Cerebellar cortex (tissue), 1 donor: ENCODE results near the gene CFHR5.
"Not testable (repeated sequence)": the region's sequence is repeated elsewhere in the genome, so short reads cannot be mapped to it uniquely, and the experiment has no call there.

Experiments
- DNase-seq: peaks from one replicate; pipeline ENCODE4 v3.0.0-alpha.2; 2015; ENCODE audit warnings: low spot score

CFHR5 gene

DNA sequence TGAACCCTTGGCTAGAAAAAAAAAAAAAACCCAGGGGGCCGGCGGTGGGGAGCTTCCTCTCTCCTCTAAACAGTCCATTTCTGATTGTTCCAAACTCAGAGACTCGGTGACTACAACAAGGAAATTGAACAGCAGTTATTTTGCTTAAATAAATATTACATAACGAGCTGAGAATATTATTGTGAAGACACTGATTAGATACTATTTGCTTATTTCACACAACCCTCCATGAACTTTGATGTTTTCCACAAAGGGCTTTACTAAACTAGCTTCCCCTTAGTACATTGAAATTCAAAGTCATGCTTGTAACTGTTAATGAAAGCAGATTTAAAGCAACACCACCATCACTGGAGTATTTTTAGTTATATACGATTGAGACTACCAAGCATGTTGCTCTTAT is at the start of gene CFHR5:
CFHR5 (plus strand) TSS at position 279 of the 400 bp plus-strand sequence; CDS start at position 388, 109 bp downstream.
- no peak for DNase-seq

DNA sequence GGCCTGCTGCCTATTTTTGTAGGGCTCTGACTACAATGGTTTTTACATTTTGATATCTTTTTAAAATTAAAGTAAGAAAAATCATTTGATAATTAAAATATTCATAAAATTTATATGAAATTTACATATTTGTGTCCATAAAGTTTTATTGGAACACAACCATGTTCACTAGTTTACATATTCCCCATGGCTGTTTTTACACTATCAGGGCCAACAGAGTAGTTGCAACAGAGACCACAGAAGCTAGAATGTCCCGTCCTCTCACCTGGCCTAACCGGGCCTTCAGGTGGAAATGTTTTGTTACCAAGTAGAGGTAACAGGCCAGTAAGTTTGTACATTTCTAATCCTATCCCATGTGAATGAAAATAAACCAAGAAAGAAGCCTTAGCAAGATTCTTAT is 44.5 kb upstream of the CFHR5 start:
- DNase-seq, result not testable (repeated sequence)

DNA sequence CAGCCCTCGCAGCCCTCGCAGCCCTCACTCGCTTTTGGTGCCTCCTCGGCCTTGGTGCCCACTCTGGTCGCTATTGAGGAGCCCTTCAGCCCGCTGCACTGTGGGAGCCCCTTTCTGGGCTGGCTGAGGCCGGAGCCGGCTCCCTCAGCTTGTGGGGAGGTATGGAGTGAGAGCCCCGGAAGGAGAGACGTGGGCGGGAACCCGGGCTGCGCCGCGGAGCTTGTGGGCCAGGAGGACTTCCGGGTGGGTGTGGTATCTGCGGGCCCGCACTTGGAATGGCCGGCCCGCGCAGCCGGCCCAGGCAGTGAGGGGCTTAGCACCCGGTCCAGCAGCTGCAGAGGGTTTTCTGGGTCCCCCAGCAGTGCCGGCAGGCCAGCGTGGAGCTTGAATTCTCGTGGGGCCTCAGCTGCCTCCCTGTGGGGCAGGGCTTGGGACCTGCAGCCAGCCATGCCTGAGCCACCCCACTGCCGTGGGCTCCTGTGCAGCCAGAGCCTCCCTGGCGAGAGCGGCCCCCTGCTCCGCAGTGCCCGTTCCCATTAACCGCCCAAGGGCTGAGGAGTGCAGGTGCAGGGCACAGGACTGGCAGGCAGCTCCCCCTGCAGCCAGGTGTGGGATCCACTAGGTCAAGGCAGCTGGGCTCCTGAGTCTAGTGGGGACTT is 43.7 kb upstream of the CFHR5 start:
- DNase-seq, result no peak

DNA sequence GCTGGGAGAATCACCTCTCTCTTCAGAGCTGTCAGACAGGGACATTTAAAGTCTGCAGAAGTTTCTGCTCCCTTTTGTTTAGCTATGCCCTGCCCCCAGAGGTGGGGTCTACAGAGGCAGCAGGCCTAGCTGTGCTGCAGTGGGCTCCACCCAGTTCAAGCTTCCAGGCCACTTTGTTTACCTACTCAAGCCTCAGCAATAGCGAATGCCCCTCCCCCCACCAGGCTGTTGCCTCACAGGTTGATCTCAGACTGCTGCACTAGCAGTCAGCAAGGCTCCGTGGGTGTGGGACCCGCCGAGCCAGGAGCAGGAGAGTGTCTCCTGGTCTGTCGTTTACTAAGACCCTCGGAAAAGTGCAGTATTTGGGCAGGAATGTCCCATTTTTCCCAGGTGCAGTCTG is 35.9 kb upstream of the CFHR5 start:
- not testable (repeated sequence) for DNase-seq

DNA sequence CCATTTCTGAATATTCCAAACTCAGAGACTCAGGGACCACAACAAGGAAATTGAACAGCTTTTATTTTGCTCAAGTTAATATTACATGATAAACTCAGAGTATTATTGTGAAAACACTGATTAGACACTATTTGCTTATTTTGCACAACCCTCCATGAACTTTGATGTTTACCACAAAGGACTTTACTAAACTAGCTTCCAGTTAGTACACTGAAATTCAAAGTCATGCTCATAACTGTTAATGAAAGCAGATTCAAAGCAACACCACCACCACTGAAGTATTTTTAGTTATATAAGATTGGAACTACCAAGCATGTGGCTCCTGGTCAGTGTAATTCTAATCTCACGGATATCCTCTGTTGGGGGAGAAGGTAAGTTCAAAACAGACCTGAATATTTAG is 33.8 kb upstream of the CFHR5 start, which contains the start of gene CFHR2:
CFHR2 (plus strand) TSS at position 171 of the 400 bp plus-strand sequence; CDS start at position 314, 143 bp downstream.
- DNase-seq, result not testable (repeated sequence)

DNA sequence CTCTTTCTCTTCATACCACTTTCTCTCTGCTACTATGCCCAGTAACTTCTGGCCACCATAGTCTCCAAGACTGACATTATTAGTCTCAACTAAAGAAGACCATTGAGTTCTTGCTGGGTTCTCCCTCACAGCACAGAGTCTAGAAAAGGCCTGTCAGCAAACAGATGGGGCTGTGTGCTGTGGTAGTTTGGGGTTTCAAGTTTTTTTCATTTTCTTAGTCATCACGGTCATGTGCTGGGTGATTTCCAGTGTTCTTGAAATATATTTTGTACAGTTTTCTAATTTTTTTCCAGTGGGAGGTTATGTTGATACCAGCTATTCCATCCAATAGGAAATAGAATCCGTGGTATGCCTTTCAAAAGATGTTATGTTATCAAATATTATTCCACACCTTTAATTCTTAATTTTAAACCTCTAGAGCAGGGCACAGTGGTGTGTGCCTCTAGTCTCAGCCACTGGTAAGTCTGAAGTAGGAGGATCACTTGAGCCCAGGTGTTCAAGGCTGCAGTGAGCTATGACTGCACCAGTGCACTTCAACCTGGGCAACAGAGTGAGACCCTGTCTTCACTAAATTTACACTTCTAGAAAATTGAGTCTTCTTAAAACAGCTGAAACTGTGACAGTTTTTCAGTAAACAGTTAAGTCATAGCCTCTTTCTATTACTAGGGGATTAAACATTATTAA is 25.5 kb upstream of the CFHR5 start:
- no peak for DNase-seq

DNA sequence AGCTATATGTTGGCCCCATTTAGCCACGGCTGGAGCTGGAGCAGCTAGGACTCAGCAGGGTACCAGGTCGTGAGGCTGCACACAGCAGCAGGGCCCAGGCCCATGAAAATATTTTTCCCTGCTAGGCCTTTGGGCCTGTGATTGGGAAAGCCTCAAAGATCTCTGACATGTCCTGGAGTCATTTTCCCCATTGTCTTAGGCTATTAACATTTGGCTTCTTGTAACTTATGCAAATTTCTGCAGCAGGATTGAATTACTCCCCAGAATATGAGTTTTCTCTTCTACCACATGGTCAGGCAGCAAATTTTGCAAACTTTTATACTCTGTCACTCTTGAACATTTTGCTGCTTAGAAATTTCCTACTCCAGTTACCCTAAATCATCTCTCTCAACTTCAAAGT is 22.6 kb upstream of the CFHR5 start:
- DNase-seq, result no peak

DNA sequence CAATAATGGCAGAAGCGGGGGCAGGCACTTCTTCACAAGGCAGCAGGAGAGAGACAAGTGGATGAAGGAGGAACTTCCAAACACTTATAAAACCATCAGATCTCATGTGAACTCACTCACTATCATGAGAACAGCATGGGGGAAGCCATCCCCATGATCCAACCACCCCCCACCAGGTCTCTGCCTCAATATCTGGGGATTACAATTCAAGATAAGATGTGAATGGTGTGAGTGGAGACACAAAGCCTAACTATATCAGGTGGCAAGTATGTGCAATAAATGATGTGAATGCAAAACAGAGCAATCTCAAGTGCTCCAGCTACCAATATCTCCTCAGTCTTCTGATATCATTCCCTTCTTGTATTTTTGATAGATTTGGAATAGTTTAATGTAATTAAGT is 21.4 kb upstream of the CFHR5 start:
- DNase-seq, result no peak

DNA sequence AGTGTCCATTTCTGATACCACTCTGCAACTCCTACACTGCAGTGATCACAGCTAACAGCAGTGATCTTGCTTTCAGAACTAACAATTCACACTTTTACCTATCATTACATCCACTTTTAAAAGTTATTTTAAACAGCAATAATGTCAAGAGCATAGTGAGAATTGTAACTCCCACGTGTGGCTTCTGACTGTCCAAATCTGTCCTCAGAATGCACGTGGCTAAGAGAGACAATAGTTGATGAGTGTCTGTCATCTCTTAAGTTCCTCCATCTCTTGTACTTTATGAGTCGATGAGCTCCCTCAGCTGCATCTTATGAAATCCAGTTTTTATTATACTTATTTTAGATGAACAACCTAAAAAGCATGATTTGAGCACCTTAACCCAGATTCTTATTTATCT is 16.5 kb upstream of the CFHR5 start:
- DNase-seq, result no peak

DNA sequence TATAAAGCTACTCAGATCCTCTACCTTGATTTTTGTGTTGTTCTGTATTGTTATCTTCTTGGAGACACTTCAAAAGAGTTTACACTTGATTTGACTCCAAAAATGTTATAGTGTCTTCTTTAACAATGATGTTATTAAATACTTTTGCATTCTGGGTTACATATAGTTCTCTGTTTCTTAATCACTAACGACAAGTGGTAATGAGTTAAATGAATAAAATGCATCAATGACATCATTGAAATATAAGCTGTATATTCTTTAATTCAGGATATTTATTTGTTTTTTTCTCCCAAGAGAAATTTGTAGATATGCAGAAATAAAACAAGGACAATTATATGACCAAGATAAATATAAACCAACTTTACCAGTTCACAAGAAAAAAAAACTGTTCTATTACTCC is 7.2 kb upstream of the CFHR5 start:
- DNase-seq, result no peak

DNA sequence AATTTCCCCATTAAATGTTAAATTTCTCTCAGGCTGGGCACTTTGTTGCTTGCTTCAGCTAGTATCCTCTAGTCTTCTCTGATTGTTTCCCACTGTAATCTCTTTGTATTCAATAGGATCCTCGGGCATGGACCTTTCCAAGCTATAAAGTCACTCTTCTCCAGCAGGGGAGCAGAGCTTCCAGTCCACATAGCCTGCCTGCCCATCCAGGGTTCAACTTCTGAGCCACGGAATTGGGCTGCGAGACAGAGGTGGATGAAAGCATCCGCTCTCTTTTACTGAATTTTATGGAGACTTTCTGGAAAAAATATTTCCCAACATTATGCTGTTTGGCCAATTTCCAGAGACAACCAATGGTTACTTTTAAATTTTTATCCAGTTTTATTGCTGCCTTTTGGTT is 1.1 kb upstream of the CFHR5 start:
- DNase-seq, result no peak

DNA sequence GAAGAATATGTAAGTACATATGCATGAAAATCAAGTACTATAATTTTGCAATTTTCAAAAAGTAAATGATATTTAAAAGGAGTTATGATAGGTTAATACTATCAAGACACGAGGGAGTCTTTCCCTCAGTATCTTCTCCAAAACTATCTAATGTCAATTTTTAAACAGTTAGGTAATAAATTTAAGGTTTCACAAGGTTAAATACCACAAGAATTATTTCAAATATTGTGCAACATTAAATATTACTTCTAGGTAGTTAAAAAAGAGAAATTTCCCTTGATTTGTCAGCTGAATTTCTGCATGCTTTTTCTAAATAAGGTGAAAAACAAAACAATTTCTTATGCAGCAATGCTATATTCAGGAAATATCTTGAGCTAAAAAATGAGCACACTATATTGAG is 3.5 kb downstream of the CFHR5 start:
- DNase-seq, result no peak

DNA sequence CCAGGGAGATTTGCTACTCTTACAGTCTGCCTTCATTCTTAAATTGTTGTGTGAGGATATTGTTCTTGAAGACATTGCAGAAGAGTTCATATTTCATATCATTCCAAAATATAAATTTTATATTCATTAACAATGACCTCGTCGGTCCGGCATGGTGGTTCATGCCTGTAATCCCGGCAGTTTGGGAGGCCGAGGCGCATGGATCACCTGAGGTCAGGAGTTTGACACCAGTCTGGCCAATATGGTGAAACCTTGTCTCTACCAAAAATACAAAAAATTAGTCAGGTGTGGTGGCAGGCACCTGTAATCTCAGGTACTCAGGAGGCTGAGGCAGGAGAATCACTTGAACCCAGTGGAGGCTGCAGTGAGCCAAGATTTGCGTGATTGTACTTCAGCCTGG is 4.9 kb downstream of the CFHR5 start:
- not testable (repeated sequence) for DNase-seq

DNA sequence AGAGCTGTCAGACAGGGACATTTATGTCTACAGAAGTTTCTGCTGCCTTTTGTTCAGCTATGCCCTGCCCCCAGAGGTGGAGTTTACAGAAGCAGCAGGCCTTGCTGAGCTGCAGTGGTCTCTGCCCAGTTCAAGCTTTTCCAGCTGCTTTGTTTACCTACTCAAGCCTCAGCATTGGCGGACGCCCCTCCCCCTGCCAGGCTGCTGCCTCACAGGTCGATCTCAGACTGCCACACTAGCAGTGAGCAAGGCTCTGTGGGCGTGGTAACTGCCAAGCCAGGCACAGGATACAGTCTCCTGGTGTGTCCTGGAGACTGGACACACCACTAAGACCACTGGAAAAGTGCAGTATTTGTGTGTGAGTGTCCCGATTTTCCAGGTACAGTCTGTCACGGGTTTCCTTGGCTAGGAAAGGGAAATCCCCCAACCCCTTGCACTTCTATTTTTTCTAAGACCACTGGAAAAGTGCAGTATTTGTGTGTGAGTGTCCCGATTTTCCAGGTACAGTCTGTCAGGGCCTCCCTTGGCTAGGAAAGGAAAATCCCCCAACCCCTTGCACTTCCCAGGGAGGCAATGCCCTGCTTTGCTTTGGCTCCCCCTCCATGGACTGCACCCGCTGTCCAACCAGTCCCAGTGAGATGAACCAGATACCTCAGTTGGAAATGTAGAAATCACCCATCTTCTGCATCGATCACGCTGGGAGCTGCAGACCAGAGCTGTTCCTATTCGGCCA is 14.7 kb downstream of the CFHR5 start:
- DNase-seq, result not testable (repeated sequence)

DNA sequence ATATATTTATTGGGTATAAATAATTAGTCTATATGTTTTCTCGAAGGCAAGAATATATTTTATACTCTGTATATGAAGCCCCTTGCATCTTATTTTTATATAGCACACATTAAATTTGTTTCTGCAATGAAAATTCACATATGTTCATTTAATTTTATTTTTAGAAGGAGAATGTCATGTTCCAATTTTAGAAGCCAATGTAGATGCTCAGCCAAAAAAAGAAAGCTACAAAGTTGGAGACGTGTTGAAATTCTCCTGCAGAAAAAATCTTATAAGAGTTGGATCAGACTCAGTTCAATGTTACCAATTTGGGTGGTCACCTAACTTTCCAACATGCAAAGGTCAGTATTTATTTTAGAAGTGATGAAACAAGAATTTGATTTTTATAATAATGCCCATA is 16.6 kb downstream of the CFHR5 start:
- no peak for DNase-seq

DNA sequence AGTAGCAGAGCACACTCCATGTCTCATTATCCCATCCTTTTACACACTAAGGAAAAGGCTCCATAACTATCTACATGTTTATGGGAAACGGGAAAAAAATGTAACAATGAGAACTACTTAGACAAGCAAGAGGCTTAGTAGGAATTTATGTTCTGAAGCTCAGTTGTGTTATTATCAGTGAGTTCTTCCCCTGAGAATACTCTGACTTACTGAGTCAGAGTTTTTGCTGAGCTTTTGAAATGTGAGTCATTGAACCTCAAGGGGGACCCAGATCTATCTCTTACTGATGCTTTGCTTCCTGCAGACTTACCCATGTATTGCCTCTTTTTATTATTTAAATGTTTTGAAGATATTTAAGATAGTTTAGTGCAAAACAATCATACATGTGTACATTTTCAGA is 20.1 kb downstream of the CFHR5 start:
- no peak for DNase-seq

DNA sequence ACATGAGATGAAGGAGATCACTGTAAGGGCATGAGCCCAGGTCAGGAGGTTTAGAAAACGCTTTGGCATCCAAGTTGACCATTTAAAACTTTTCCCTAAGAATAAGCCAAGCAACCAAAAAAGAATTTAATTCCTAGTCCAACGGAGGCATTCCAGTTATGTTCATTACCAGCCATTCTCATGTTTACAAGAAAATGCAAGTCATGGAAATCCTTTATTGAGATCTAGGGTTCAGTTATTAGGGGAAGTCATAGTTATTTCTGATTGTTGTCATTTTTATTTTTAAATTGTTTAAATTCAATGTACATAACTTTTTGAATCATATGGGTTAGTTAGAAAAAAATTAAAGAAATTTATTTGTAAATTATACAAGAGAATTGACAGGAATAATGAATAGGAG is 24.5 kb downstream of the CFHR5 start:
- no peak for DNase-seq

DNA sequence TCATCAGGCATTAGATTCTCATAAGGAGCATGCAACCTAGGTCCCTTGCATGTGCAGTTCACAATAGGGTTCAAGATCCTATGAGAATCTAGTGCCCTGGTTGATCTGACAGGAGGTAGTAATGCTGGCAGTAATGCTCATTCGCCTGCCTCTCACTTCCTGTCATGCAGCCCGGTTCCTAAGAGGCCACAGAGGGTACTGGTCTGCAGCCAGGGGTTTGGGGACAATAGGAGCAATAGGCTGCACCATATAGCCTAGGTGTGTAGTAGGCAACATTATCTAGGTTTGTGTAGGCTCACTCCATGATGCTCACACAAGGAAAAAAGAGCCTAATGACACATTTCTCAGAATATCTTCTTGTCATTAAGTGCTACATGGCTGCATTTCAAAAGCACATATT is 25.8 kb downstream of the CFHR5 start:
- no peak for DNase-seq

DNA sequence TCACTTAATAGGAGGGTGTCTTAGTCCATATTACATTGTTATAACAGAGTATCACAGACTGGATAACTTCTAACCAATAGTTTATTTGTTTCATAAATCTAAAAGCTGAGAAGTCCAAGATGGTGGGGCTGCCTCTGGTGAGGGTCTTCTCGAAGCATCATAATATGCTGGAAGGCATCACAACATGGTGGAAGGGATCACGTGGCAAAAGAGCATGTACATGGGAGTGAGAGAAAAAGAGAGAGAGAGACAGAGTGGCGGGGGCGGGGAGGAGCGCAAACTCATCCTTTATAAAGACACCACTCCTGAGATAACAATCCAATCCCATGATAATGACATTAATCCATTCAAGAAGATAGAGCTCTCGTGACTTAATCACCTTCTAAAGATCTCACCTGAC is 31.5 kb downstream of the CFHR5 start:
- no peak for DNase-seq

DNA sequence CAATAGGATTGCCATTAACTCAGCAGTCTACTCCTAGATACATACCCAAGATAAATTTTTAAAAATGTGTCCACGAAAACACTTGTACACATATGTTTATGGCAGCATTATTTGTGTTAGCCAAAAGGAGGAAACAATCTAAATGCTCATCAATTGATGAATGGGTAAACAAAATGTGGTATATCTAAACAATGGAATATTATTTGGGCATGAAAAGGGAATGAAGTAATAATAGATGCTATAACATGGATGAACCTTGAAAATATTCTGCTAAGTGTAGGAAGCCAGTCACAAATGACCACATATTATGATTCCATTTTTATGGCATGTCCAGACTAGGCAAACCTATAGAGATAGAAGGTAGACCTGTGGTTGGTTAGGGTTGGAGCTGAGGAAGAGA is 34.3 kb downstream of the CFHR5 start:
- DNase-seq, result no peak

DNA sequence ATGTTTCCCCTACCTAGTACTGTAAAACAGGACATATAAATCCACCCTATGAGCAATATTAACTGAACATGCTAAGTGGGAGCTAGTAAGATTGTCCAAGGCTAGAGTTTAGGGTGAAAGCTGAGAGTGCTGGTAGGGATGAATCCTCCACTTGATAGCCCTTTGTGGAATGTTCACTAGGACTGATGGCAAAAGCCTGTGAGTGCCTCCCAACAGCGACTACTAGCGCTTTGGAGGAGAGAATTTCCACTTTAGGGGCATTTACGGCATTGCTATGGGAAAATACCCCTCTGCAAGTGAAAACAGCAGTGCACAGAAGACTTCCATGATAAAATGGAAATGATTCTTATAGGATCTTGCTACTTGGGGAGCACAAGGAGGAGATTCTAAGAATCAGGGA is 35.9 kb downstream of the CFHR5 start:
- DNase-seq, result no peak

DNA sequence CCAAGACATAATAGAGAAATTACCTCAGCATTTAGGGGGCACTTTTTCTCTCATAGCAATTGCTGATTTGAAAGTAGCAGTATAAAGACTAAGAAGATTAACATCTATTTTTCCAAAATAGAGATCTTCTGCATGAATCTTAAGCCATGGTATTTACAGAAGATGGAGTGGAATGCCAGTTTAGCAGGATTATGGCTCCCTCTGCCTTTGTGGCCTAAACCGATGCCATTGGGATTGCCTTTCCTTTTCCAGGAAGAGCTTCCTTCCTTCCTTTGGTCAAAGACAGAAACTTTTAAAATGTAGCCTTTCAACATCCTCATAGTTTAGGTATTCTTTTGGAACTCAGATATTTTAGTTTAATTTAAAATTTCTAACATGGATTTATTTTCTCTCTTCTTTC is 39.4 kb downstream of the CFHR5 start:
- DNase-seq, result no peak

DNA sequence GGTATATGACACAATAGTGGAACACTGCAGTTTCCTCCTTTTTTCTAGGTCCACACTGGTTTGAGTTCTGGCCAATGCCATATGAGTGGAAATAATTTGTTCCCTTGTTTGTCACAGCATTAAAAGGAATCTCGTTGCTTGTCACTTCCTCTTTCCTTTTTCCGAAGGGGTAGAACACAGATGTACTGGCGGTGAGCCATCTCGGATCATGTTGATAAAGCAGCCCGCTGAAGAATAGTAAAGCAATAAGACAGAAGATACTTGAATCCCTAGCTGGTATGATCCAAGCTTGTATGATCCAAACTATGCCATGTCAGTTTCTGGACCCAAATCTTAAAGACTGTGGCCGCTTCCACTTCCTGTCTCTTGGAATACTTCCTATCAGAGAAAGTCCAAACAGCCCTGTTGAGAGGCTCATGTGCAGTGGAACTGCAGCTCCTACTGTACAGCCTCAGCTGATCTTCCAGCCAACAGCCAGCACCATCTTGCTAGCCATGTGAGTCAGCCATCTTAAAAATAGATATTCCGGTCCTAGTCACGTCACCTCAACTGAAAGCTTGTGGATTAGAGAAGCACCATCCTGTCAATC is 40.3 kb downstream of the CFHR5 start:
- no peak for DNase-seq
